Kidney epithelial cell (primary cell): ENCODE results near the gene RDX. TPM values are rescaled to one million over a fixed set of nuclear protein-coding genes. Genes with fewer than 3 reads are reported as not detected.

Source experiments
- DNase-seq: peaks from one replicate; pipeline ENCODE4 v3.0.0-alpha.2; 2010; ENCODE audit warnings: low read depth
- H3K27me3 ChIP-seq: 2 replicates; pipeline ENCODE4 v1.6.0; 2011; ENCODE audit warnings: low read length; ENCODE audit not compliant: control insufficient read depth, insufficient read depth
- H3K36me3 ChIP-seq: 2 replicates; pipeline ENCODE4 v1.5.1; 2011; ENCODE audit warnings: low read length; ENCODE audit not compliant: control insufficient read depth, insufficient read depth
- H3K4me3 ChIP-seq: 2 replicates; pipeline ENCODE4 v1.5.1; 2011; ENCODE audit warnings: low read depth, mild to moderate bottlenecking, control low read depth, low read length
- CTCF ChIP-seq: IDR thresholded peaks from 2 replicates; pipeline ENCODE4 v1.5.1; 2011; ENCODE audit warnings: mild to moderate bottlenecking, moderate library complexity, low read length, control low read depth, inconsistent platforms; ENCODE audit not compliant: insufficient read depth, poor library complexity, severe bottlenecking
- total RNA-seq: library from RNA; depleted of rRNA; stranded (reverse); fragments of >200 nt; gene quantifications from 2 replicates; pipeline ENCODE4 v1.2.3, GENCODE V29; 2015

Gene RDX
- total RNA-seq, 1 donor from 2014 or later, result 46.7 TPM

- Histone ChIP-seq H3K36me3 (no peaks in the 10 kb centered on the region), H3K4me3 (no peak overlapping the region), H3K27me3 (no peaks in the 10 kb centered on the region)
- no peak for TF ChIP-seq CTCF
- DNase-seq, result no peak
Observed at GRCh38 chr11:110242188-110242587, 54.2 kb downstream of the RDX start.

- no peak for TF ChIP-seq CTCF
- no peak for DNase-seq
- no peaks in the 10 kb centered on the region for H3K27me3 ChIP-seq
- no peaks in the 10 kb centered on the region for H3K36me3 ChIP-seq
- H3K4me3 ChIP-seq, result no peak overlapping the region
Observed at GRCh38 chr11:110235966-110236365, 60.4 kb downstream of the RDX start.

- H3K36me3 ChIP-seq, result no peaks in the 10 kb centered on the region
- H3K27me3 ChIP-seq, result no peaks in the 10 kb centered on the region
- DNase-seq, result no peak
- H3K4me3 ChIP-seq, result no peak overlapping the region
- TF ChIP-seq CTCF, result no peak
Observed at GRCh38 chr11:110230377-110230776, 66.0 kb downstream of the RDX start.

GRCh38 chr11:110219006-110219785 is 77.2 kb downstream of the RDX start:
- TF ChIP-seq CTCF, result no peak
- Histone ChIP-seq H3K4me3 (no peak overlapping the region), H3K27me3 (no peaks in the 10 kb centered on the region), H3K36me3 (no peaks in the 10 kb centered on the region)
- DNase-seq, result no peak

- DNase-seq, result no peak
- H3K4me3 ChIP-seq, result no peak overlapping the region
- H3K27me3 ChIP-seq, result no peaks in the 10 kb centered on the region
- no peaks in the 10 kb centered on the region for H3K36me3 ChIP-seq
- no peak for TF ChIP-seq CTCF
Observed at GRCh38 chr11:110217936-110218335, 78.5 kb downstream of the RDX start.
